Measurements from ENCODE around the gene ANXA2.

ANXA2 gene

DNA sequence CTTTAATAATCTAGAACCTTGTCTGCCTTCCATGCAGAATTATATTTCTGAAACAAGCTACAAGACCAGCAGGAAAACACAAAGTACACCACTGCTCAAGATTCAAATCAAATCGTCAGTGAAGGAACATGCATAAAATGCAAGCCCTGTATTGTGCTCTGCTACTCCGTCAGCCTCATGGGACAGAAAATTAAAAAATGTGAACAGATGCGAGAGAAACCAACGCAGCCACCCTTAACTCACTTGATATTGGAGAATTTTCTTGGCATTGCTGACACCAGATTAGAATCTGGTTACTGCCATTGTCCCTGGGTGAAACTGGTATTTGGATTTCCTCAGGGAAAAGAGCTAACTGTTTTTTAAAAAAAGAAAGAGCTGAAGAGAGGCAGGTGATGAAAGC lies 23.6 kb downstream of the ANXA2 start:
- TF ChIP-seq, protein P1, sequence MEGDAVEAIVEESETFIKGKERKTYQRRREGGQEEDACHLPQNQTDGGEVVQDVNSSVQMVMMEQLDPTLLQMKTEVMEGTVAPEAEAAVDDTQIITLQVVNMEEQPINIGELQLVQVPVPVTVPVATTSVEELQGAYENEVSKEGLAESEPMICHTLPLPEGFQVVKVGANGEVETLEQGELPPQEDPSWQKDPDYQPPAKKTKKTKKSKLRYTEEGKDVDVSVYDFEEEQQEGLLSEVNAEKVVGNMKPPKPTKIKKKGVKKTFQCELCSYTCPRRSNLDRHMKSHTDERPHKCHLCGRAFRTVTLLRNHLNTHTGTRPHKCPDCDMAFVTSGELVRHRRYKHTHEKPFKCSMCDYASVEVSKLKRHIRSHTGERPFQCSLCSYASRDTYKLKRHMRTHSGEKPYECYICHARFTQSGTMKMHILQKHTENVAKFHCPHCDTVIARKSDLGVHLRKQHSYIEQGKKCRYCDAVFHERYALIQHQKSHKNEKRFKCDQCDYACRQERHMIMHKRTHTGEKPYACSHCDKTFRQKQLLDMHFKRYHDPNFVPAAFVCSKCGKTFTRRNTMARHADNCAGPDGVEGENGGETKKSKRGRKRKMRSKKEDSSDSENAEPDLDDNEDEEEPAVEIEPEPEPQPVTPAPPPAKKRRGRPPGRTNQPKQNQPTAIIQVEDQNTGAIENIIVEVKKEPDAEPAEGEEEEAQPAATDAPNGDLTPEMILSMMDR (IDR thresholded peaks at IDR 0.05) = no peak

DNA sequence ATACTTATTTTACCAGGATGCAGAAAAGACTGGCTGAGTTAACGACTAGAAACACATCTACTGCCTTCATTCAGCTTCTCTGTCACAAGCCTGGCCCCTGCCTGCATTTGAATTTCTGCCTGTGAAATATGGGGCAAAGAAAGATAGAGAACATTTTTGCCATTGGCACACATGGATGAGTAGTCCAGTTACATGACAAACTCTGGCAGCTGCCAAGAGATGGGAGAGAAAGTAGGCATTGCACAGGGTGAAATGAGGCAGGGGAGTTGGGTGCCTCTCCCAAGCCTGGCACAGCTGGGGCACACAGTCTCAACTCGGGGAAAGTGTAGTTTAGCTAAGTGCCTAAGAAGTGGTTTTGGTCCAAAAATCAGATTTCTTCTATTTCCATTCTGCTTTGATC lies 24.0 kb downstream of the ANXA2 start:
- TF ChIP-seq, protein P1 (IDR thresholded peaks at IDR 0.05) = no peak

DNA sequence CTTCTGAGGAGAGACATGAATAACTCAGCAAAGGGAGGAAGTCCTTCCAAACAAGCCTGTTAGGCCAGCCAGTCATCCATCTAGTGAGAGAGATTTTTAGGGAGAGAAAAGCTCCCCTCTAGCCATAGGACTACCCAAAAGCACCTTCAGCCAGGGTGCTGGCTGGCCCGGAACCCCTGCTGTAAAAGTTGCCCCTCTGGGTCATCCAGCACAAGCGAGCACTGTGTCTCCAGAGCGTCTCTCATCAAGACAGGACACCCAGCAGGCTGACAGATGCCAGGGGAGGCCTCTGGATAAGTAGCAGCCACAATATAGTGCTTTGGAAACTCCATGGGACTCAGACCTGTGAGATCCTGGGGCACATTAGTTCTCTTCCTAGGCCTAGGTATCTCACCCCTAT lies 24.5 kb downstream of the ANXA2 start:
- TF ChIP-seq, protein P1 (IDR thresholded peaks at IDR 0.05) = no peak

DNA sequence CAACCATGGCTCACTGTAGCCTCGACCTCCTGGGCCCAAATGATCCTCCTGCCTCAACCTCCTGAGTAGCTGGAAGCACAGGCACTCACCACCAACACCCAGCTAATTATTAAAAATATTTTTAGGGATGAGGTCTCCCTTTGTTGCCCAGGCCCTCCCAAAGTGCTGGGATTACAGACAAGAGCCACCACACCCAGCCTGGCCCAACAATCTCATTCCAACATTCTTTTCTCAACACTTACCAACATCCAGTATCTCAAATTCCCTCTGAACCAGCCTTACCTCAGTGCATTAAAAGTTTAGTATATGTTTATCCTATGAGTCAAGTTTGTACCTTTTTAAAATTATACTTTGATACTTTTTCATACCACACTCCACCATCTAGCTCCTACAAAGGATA lies 25.0 kb downstream of the ANXA2 start:
- TF ChIP-seq, protein P1 (IDR thresholded peaks at IDR 0.05) = no peak

DNA sequence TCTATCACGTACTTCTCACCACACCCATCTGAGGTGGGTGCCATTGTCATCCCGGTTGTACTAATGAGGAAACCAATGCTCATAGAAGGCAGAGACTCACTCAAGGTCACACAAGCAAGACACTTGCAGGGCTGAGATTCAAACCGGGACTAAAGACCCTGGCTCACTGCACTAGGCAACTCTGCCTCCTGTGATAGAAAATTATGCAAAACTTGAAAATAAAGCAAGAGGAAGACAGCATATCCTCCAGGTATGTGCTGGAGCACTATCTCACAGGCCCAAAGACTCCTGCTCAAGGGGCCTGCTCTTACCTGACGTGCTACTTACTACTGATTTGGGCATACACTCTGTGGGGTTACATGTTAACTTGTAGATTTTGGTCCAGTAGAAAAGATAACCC lies 25.6 kb downstream of the ANXA2 start:
- TF ChIP-seq, protein P1 (IDR thresholded peaks at IDR 0.05) = no peak

DNA sequence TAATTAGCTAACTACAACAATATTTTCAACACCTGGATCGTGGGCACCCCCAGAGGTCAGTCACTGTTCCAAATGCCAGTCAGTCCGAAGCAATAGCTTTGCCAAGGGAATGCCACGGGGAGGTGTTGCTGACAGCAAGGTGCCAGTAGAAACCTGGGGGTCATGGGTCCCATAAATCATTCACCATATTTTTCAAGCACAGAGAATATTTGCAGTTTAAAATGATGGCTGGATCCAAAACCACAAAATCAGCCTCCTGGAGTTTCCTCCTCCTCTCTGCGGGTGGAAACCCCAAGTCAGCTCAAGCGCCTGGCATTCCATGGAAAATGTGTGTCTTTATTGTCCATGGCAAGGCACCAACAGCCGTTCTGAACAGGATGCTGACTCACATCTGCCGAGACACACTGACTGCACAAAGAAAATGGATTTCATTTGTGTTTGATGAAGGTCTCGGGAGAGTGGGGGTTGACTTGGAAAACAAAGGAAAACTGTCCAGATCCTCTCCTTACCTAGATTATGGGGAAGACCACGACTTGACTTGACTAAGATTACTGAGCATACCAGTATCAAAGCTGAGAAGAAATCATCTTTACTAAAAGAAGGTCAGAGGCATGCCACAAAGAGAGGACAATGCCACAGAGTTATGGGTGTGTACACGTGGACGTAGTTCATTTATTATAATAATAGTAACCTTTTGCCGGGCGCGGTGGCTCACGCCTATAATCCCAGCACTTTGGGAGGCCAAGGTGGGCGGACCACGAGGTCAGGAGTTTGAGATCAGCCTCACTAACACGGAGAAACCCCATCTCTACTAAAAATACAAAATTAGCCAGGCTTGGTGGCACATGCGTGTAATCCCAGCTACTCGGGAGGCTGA lies 26.4 kb downstream of the ANXA2 start:
- TF ChIP-seq, protein P1 (IDR thresholded peaks at IDR 0.05) = no peak

DNA sequence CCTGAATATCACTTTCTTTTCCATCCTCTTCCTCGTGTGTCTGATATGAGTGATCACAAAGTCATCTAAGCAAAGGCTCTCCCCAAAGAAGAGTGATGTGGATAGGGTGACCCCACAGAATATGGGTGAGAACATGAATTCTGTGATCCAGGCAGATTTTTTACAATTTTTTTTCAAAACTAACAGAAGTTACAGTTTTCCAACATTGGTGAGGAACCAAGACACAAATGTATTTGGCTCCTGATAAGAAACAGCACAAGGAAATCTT lies 27.0 kb downstream of the ANXA2 start:
- TF ChIP-seq, protein P1 (IDR thresholded peaks at IDR 0.05) = no peak
